GM21737 (cell line): ENCODE data around the gene FCRLB.
"Not testable (repeated sequence)": the region's sequence is repeated elsewhere in the genome, so short reads cannot be mapped to it uniquely, and the experiment has no call there.

Source experiments
- ATAC-seq: cut with Tn5 transposase; IDR thresholded peaks from one replicate; pipeline ENCODE4 v1.9.1; 2021; ENCODE audit warnings: mild to moderate bottlenecking, moderate library complexity; ENCODE audit not compliant: unreplicated experiment

FCRLB gene

GRCh38 chr1:161739865-161740566 lies 18.7 kb downstream of the FCRLB start:
- no peak for ATAC-seq

DNA sequence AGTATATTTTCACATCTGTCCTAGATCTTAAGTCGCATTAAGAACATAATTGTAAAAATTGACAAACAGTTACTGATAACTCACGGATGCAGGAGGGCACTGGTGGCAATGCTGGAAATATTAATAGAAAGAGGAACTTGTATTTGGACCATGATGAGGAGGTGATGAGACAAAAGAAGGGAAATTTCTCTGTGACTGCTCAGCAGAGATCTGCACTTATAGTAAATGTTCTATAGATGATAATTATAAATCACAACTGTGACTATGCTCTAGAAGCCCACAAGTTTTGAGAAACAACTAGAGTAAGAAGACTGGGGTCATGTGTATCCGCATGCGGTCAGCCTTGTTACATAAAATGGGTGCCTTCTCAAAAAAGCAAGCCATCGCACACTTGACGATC lies 19.6 kb downstream of the FCRLB start:
- no peak for ATAC-seq

DNA sequence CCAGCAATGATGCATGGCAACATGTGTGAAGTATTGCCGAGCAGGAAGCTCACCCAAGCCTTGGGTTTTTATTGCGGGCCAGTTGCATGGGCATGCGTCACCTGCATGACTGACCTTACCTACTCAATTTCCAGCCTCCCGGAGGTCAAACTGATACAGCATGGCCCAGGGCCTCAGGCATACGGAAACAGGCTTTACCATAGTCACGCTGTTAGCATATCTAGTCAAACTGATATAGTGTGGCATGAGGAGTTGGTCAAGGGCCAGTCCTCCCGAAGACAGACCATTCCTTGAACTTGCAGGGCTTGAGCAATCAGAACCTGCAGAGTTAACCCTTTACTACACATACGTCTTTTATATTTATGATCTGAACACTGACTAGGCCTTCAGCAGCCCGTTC lies 21.9 kb downstream of the FCRLB start:
- ATAC-seq, result no peak

DNA sequence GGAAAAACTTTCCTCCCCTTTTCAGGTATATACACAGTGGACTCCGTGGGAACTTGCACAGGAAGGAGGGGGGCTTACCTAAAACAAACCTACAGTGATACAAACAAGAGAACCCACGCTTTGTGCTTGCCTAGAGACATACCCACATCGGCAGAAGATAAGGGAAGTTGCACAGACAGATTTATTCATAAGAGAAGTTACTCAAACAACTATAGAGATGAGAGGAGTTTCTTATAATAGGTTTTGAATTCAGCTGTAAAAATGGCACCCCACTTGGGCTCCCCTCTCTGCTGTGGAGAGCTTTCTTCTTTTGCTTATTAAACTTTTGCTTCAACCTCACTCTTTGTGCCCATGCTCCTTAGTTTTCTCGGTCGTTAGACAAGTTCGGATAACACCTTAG lies 26.5 kb downstream of the FCRLB start:
- ATAC-seq, result no peak

GRCh38 chr1:161749509-161750407 lies 28.4 kb downstream of the FCRLB start, which contains the start of gene DUSP12:
Gene DUSP12, plus strand, starts transcription at chr1:161749786. Its CDS starts 16 bp downstream, at chr1:161749802.
- peak; percentile 96 for ATAC-seq

DNA sequence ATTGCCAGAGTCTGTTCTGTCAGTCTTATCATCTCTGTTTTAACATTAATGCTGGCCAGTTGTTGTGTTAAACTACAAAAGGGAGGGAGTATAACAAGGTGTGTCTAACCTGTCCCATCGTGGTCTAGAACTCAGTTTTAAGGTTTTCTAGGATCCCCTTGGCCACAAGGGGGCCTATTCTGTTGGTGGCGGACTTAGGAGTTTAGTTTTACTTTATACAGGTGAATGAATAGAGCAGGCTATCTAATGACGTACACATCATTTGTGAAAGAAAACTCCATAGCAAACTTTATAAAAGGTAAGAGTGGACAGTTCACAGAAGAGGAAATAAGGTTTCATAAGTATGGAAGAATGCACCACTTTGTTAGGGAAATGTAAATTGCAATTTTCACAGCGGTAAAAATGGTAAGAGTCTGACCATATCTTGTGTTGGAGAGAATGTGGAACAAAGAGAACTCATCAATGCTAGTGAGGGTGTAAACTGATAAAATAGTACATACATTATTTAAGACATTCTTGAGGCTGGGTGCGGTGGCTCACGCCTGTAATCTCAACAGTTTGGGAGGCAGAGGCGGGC lies 42.3 kb downstream of the FCRLB start:
- ATAC-seq, result no peak

- ATAC-seq, result peak; percentile 60
Observed at GRCh38 chr1:161766102-161766981, 45.0 kb downstream of the FCRLB start, which contains the start of gene ATF6. Gene ATF6, plus strand, starts transcription at chr1:161766320. Its CDS starts 41 bp downstream, at chr1:161766361.

DNA sequence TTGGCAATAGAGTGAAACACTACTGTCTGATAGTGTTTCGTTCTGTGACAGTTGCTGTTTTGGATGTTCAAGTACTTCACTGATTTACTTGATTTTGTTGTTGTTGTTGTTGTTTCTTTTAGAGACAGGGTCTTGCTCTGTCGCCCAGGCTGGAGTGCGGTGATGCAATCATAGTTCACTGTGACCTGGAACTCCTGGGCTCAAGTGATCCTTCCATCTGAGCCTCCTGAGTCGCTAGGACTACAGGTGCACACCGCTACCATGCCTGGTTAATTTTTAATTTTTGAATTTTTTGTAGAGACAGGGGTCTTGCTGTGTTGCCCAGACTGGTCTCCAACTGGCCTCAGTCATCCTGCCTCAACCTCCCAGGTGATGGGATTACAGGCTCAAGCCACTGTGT lies 47.1 kb downstream of the FCRLB start:
- no peak for ATAC-seq

DNA sequence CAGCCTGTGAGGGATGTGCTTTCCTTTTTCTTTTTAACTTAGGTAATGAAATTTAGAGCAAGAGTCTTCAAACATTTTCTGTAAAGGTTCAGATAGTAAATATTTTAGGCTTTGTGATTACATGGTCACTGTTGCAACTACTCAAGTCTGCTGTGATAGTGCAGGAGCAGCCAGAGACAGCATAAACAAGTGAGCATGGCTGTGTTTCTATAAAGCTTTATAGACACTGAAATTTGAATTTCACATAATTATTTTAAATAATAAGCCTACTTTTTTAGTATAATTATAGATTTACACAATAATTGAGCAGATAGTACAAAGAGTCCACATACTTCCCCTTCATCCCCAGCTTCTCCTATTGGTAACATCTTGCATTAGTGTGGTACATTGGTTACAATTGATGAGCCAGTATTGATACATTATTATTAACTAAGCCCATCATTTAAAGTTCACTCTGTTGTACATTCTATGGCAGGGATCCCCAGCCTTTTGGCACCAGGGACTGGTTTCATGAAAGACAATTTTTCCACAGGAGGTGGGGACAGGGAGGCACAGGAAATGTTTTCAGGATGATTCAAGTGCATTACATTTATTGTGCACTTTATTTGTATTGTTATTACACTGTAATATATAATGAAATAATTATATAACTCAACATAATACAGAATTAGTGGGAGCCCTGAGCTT lies 47.8 kb downstream of the FCRLB start:
- no peak for ATAC-seq

DNA sequence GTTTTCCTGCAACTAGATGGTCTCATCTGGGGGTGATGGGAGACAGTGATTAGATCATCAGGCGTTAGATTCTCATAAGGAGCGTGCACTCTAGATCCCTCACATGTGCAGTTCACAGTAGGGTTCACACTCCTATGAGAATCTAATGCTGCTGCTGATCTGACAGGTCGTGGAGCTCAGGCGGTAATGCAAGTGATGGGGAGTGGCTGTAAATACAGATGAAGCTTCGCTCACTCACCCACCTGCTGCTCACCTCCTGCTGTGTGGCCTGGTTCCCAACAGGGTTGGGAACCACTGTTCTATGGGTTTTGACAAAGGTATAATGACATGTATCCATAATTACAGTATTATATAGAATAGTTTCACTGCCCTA lies 48.3 kb downstream of the FCRLB start:
- ATAC-seq, result not testable (repeated sequence)

GRCh38 chr1:161770250-161770649 lies 48.9 kb downstream of the FCRLB start:
- ATAC-seq, result no peak

DNA sequence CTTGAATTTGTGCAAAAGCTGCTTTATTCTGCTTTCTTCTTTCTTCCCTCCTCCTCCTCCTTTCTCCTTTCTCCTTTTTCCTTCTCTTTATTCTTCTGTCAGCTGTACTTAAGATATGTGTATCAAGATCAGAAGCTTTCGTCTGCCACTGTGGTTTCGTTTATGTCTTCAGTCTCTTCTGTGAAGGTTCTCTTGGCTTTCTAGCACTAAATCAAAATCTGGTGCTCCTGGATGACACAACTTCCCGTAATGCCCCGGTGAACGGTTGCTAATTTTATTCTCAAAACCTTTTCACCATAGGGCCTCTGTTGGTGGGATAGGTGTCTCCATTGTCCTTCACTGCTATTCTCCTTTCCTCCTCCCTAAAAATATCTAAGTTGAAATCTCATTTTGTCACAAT lies 49.8 kb downstream of the FCRLB start:
- no peak for ATAC-seq

DNA sequence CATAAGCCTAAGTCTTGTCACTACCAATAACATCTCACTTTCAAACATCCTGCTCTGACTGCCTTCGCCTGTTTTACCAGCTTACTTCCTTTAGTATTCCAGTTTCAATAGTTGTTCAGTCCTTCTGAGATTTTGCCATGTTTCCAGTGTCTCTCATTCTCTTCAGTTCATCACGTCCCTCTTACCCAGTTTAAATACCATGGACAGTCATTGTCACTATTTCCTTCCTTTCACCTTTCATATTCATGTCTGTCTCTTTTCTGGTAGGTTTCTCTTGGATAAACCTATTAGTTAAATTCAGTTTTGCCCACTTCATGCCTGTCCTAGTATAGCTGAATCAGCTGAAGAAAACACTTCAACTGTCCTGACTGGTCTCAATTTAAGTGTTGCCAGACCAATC lies 50.6 kb downstream of the FCRLB start:
- no peak for ATAC-seq

DNA sequence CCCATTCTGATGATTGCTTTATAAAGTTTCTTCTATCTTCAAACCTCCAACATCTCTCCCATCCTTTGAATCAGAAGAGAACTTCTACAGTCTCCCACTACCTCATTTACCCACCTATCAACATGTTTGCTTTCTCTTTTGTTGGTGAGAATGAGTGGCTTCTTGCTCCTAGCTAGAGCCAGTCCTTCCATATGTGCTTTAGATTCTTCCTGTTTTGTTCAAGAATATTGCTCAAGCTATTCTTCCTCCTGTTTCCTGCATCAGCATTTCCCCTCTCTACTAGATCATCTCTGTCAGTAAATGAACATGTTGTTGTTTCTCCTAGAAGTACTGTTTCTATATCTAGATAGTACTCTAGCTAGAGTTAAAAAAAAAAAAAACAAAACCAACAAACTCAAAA lies 51.1 kb downstream of the FCRLB start:
- ATAC-seq, result no peak

- ATAC-seq, result no peak
Observed at GRCh38 chr1:161773791-161774190, 52.4 kb downstream of the FCRLB start.

DNA sequence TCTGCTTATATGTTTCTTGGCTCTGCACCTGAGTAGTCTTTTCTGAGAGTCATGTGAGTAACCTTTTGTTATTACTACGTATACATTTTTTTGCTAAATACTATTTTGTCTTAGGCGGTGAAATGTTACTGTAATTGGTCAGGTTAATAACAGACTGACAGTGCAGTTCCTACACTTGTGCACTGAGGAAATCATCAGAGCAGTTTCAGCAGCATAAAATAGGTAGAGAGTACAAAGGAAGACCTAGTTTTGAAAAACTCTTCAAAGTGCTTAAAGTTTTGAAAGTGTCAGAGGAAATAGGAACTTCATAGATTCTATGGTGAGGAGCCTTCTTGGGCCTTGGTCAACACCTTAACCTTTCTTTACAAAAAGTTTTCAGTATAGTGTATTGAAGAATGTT lies 55.9 kb downstream of the FCRLB start:
- no peak for ATAC-seq
